Stimulated activated memory B cell treated with anti-CD40 and anti-IgM and Interleukin-4, amounts not matched to agents 10 μg/mL and 1 μg/mL and 100 μg/mL, for 72 hours (primary cell): Measurements from ENCODE around the gene ARL14EPL.

Source experiments
- ATAC-seq: fragments of 150-1000 bp; cut with Tn5 transposase; 2 replicates; pipeline ENCODE4 v1.10.0; 2021
- H3K27ac Mint-ChIP-seq: one replicate; pipeline ENCODE4 v1.8.0; 2022; ENCODE audit warnings: mild to moderate bottlenecking, mixed read lengths
- H3K27me3 Mint-ChIP-seq: one replicate; pipeline ENCODE4 v1.8.0; 2022; ENCODE audit warnings: mixed read lengths
- H3K36me3 Mint-ChIP-seq: one replicate; pipeline ENCODE4 v1.8.0; 2022; ENCODE audit warnings: mixed read lengths
- H3K4me1 Mint-ChIP-seq: one replicate; pipeline ENCODE4 v1.8.0; 2022; ENCODE audit warnings: mixed read lengths
- H3K4me3 Mint-ChIP-seq: one replicate; pipeline ENCODE4 v1.8.0; 2022; ENCODE audit warnings: mild to moderate bottlenecking, moderate library complexity, mixed read lengths
- H3K9me3 Mint-ChIP-seq: one replicate; pipeline ENCODE4 v1.8.0; 2022; ENCODE audit warnings: mixed read lengths

Gene ARL14EPL

DNA sequence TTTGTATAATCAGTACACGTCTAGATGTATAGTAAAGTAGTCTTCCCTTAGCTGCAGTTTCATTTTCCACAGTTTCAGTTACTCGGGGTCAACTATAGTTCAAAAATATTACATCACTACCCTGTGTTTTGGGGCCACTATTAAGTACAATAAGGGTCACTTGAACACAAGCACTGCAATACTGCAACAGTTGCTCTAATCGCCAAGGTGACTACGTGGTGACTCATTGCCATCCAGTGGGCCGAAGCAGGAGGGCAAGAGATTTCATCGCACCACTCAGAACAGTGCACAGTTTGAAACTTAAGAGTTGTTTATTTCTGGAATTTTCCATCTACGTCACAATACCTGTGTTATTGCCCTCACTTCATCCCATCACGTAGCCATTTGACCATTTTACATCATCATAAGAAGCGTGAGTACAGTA lies at the start of gene ARL14EPL:
Gene ARL14EPL (plus strand): TSS at position 379 of the 424 bp plus-strand sequence. CDS start 18,994 bp downstream, outside the sequence.
- H3K27me3 Mint-ChIP-seq = no peaks in the 10 kb centered on the region
- H3K36me3 Mint-ChIP-seq = no peaks in the 10 kb centered on the region
- no peaks in the 10 kb centered on the region for H3K9me3 Mint-ChIP-seq
- peaks cover 24% of the 10 kb centered on the region for H3K4me1 Mint-ChIP-seq
- peak; percentile 75 for ATAC-seq
- peak within 1 kb of the TSS; percentile 34 for H3K27ac Mint-ChIP-seq
- H3K4me3 Mint-ChIP-seq = no peak within 1 kb of the TSS

- H3K27me3 Mint-ChIP-seq = peaks cover 40% of the 10 kb centered on the region
- no peaks in the 10 kb centered on the region for H3K9me3 Mint-ChIP-seq
- H3K27ac Mint-ChIP-seq = no peak overlapping the region
- H3K4me1 Mint-ChIP-seq = no peaks in the 10 kb centered on the region
- H3K36me3 Mint-ChIP-seq = no peaks in the 10 kb centered on the region
- H3K4me3 Mint-ChIP-seq = no peak overlapping the region
- ATAC-seq = no peak
Measured at GRCh38 chr5:115983519-115983918, 48.8 kb upstream of the ARL14EPL start.

DNA sequence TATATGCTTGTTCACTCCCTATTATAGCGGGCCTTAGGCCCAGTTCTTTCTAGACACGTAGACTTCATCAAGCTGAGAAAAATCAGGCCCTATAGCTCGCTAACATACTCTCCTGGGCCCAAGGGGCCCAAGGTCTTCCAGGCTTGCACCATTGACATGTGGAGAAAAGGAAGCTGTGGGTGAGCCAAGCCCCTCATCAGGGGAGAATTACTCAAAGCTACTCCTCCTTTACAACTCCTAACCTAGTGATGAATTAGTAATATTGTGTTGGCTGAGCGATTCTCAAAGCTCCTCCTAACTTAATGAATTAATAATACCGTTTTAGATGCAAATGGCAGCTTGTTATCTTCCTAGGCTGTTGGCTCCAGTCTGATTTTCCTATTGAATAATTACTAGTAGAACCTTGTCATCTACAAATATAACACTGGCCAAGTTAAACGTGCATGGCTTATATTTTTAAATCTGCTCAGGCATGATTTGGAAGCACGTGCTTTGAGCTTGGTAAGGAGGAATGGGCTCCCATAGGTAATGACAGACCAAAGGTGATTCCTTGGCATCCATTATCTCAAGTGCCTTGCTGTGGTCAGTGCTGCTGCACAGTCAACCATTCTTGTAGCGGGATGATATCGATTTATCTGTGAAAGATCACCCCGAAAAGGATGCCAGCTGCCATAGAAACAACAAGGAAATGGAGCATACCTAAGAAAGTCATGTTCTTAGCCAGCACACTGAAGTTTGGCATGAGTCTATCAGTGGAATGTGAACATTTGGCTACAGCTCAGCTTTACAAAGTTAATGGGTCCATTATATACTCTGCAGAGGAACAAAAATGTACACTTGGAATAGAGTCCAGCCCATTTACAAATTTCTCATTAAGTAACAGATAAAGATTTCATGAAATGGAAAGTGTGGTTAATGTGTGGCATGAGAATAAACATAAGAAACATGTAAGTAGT lies 46.2 kb upstream of the ARL14EPL start:
- Mint-ChIP-seq H3K4me1 (no peaks in the 10 kb centered on the region), H3K9me3 (no peaks in the 10 kb centered on the region), H3K4me3 (no peak overlapping the region), H3K27me3 (peaks cover 19% of the 10 kb centered on the region), H3K27ac (no peak overlapping the region), H3K36me3 (no peaks in the 10 kb centered on the region)
- no peak for ATAC-seq

DNA sequence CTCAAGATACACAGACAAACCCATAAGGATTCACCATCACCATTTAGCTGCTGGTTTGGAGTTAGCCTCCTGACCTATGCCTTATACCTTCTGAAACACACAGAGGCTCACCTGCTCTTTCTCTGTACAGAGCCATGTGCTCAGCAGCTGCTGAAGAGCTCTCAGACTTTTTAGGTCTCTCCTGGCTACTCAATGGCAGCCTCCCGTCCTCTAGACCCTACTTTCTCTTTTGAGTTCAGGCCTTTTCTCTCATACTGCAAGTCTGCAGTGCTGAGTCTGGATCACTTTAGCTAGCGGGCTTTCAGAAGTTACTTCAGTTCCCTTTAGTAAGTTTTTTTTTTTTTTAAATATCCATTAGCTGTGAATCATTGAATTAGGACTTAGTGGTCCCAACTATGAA lies 44.3 kb upstream of the ARL14EPL start:
- no peaks in the 10 kb centered on the region for H3K9me3 Mint-ChIP-seq
- no peak for ATAC-seq
- no peaks in the 10 kb centered on the region for H3K4me1 Mint-ChIP-seq
- H3K4me3 Mint-ChIP-seq = no peak overlapping the region
- H3K27me3 Mint-ChIP-seq = no peaks in the 10 kb centered on the region
- H3K36me3 Mint-ChIP-seq = no peaks in the 10 kb centered on the region
- no peak overlapping the region for H3K27ac Mint-ChIP-seq

GRCh38 chr5:115992848-115993350 lies 39.4 kb upstream of the ARL14EPL start:
- Mint-ChIP-seq H3K9me3 (no peaks in the 10 kb centered on the region), H3K27me3 (peaks cover 20% of the 10 kb centered on the region), H3K4me1 (no peaks in the 10 kb centered on the region), H3K27ac (no peak overlapping the region), H3K4me3 (no peak overlapping the region), H3K36me3 (no peaks in the 10 kb centered on the region)
- ATAC-seq = no peak

GRCh38 chr5:115995351-115995750 lies 36.9 kb upstream of the ARL14EPL start:
- ATAC-seq = no peak
- Mint-ChIP-seq H3K4me3 (no peak overlapping the region), H3K27ac (no peak overlapping the region), H3K9me3 (no peaks in the 10 kb centered on the region), H3K27me3 (peaks cover 20% of the 10 kb centered on the region), H3K4me1 (no peaks in the 10 kb centered on the region), H3K36me3 (no peaks in the 10 kb centered on the region)

DNA sequence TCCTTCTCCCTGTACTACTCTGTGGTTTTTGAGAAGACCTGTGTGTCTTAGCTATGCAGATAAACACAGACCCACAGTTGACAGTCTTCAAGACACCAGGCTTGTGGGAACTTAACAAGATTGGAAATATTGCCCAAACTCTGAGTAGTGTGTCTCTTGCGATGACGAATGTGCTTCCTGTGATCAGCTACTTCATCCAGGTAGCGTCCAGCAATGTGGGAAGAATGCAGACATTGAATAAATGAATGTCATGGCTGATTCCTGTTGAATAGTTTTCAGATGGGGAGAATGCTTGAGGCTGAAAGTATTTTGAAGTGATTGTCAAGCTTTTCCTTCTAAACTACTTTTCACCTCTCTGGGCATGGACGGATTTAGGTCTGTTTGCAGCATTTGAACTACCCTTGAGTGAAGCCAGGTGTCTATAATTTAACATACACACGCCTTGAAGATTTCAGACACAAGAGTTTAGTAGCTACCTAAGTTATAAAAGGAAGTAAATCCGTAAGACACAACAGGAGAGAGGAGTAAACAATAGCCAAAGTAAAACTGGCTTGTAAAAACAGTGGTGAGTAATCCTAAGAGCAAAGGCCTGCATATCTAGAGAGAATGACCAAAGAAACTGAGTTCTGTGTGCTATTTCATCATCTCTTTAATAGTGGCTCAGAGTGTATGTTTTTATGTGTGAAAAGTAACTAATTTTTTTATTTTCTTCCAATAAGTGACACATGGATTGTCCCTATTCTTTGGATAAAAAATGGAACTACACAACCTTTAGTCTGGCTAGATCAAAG lies 30.0 kb upstream of the ARL14EPL start:
- Mint-ChIP-seq H3K36me3 (no peaks in the 10 kb centered on the region), H3K4me3 (no peak overlapping the region), H3K9me3 (no peaks in the 10 kb centered on the region), H3K27me3 (no peaks in the 10 kb centered on the region), H3K4me1 (no peaks in the 10 kb centered on the region), H3K27ac (no peak overlapping the region)
- no peak for ATAC-seq

DNA sequence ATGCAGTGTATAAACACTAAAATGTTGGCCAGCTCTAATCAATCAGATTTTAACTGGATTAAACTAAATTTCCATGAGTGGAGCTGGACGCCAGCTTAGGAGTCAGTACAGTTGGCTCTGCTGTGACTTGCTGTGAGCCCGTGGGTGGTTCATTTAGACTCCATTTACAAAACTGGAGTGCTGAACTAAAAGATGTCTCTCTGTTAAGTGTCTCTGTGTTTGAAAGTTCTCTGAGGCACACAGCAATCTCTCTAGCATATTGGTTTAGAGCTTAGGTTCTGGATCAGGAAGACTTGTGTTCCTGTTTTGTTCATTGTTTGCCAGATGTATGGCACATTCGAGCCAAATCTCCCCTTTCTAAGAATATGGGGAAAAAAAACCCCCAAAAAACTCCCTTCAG lies 28.0 kb upstream of the ARL14EPL start:
- H3K36me3 Mint-ChIP-seq = no peaks in the 10 kb centered on the region
- no peak overlapping the region for H3K4me3 Mint-ChIP-seq
- H3K4me1 Mint-ChIP-seq = no peaks in the 10 kb centered on the region
- ATAC-seq = no peak
- H3K9me3 Mint-ChIP-seq = no peaks in the 10 kb centered on the region
- no peak overlapping the region for H3K27ac Mint-ChIP-seq
- H3K27me3 Mint-ChIP-seq = no peaks in the 10 kb centered on the region

GRCh38 chr5:116009806-116010205 lies 22.5 kb upstream of the ARL14EPL start:
- Mint-ChIP-seq H3K4me3 (no peak overlapping the region), H3K27me3 (no peaks in the 10 kb centered on the region), H3K9me3 (no peaks in the 10 kb centered on the region), H3K4me1 (no peaks in the 10 kb centered on the region), H3K27ac (no peak overlapping the region), H3K36me3 (no peaks in the 10 kb centered on the region)
- ATAC-seq = no peak

GRCh38 chr5:116011046-116011445 lies 21.2 kb upstream of the ARL14EPL start:
- H3K27me3 Mint-ChIP-seq = no peaks in the 10 kb centered on the region
- H3K4me3 Mint-ChIP-seq = no peak overlapping the region
- H3K4me1 Mint-ChIP-seq = no peaks in the 10 kb centered on the region
- ATAC-seq = no peak
- no peaks in the 10 kb centered on the region for H3K36me3 Mint-ChIP-seq
- no peak overlapping the region for H3K27ac Mint-ChIP-seq
- no peaks in the 10 kb centered on the region for H3K9me3 Mint-ChIP-seq

DNA sequence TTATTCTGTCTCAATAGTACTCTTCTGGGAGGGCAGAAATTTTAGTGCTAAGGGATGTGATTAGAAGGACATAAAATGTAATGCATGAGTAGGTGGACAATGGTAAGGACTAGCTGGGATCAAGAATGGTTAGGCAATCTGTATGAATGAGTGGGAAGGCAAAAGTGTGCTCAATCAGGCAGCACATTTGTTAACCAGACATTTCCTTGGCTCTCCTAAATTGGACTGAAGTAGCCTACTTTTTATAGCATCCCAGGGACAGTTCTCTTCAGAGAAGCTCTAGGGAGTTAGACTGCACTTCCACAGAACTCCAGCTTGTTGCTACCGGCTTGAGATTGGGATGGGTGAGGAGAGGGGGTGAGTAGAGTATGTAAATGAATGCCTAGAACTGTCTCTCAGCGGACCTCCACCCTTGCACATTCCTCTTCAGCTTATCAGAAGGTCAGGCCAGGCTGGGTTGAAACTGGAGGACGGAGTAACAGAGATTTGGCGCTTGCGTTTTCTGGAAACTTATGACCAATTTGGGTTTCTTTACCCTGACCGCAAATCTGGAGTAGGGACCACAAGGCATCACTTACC lies 19.0 kb upstream of the ARL14EPL start:
- ATAC-seq = no peak
- Mint-ChIP-seq H3K27me3 (no peaks in the 10 kb centered on the region), H3K4me1 (no peaks in the 10 kb centered on the region), H3K27ac (no peak overlapping the region), H3K4me3 (no peak overlapping the region), H3K36me3 (no peaks in the 10 kb centered on the region), H3K9me3 (no peaks in the 10 kb centered on the region)

DNA sequence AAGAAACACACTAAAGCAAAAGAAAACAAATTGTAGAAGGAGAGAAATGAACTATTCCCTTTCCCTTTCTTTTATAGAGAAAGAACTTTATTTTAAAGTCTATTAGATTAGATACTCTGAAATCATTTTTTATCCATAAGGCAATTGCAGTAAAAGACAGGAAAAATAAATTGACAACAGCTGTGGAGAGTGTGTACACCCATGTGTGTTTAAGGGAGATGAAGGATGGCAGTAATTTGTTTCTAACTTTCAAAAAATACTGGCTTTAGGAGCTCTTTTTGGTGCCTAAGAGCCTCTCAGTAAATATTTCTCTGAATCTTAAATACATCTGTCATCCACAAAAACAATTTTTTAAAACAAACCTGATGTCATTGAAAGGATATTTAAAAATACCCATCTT lies 18.3 kb upstream of the ARL14EPL start:
- Mint-ChIP-seq H3K27me3 (no peaks in the 10 kb centered on the region), H3K4me3 (no peak overlapping the region), H3K36me3 (no peaks in the 10 kb centered on the region), H3K9me3 (no peaks in the 10 kb centered on the region), H3K4me1 (no peaks in the 10 kb centered on the region), H3K27ac (no peak overlapping the region)
- ATAC-seq = no peak

DNA sequence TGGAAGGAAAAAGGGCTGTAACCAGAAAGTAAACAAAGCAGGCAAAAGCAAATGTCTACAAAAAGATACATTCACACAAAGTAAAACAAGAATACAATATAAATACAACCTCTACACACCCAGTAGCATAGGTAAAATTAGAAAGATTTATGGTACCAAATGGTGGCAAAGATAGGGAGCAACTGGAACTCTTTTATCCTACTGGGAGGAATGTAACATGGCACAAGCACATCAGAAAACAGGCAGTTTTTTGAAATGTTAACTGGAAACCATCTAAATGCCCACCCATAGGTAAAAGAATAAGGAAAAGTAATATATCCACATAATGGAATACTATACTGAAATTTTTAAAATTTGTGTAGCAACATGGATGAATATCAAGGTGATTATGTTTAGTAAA lies 8.7 kb upstream of the ARL14EPL start:
- no peaks in the 10 kb centered on the region for H3K9me3 Mint-ChIP-seq
- H3K4me3 Mint-ChIP-seq = no peak overlapping the region
- no peak overlapping the region for H3K27ac Mint-ChIP-seq
- H3K36me3 Mint-ChIP-seq = no peaks in the 10 kb centered on the region
- ATAC-seq = no peak
- H3K27me3 Mint-ChIP-seq = no peaks in the 10 kb centered on the region
- no peaks in the 10 kb centered on the region for H3K4me1 Mint-ChIP-seq

DNA sequence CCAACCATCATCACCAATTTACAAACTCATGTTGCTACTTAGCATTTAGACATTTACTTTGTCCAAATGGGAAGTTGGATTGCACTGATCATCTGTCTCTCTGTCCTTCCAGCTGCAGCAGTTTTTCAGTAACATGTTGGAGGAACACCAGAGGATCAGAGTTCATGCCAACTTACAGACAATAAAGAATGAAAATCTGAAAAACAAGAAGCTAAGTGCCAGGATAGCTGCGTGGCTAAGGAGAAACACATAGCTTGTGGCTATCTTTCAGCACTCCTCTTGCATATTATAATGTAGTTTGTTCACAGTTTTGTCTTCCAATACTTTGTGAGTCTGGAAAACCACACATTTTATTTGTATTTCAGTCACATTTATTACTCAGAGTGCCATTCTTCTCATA lies 6.4 kb upstream of the ARL14EPL start:
- no peaks in the 10 kb centered on the region for H3K9me3 Mint-ChIP-seq
- ATAC-seq = no peak
- no peaks in the 10 kb centered on the region for H3K4me1 Mint-ChIP-seq
- no peaks in the 10 kb centered on the region for H3K36me3 Mint-ChIP-seq
- H3K27me3 Mint-ChIP-seq = no peaks in the 10 kb centered on the region
- H3K4me3 Mint-ChIP-seq = no peak overlapping the region
- H3K27ac Mint-ChIP-seq = no peak overlapping the region

DNA sequence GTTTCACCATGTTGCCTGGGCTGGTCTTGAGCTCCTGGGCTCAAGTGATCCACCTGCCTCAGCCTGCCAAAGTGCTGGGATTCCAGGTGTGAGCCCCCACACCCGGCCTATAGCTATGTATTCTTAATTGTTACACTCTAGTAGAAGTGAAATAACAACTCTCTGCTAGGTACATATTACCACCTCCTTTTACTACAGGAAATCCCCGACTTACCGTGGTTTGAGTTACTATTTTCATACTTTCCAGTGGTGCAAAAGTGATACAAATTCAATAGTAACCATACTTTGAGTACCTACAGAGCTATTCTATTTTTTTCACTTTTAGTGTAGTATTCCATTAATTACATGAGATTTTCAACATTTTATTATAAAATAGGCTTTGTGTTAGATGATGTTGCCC lies 719 bp downstream of the ARL14EPL start:
- no peaks in the 10 kb centered on the region for H3K9me3 Mint-ChIP-seq
- H3K4me3 Mint-ChIP-seq = no peak overlapping the region
- peak overlapping the region; percentile 34 for H3K27ac Mint-ChIP-seq
- no peak for ATAC-seq
- H3K27me3 Mint-ChIP-seq = no peaks in the 10 kb centered on the region
- no peaks in the 10 kb centered on the region for H3K36me3 Mint-ChIP-seq
- peaks cover 33% of the 10 kb centered on the region for H3K4me1 Mint-ChIP-seq
